ENCODE results near the gene HSPA4. TPM values are rescaled to one million over a fixed set of nuclear protein-coding genes. Genes with fewer than 3 reads are reported as not detected.

The HSPA4 gene
- total RNA-seq, 4 donors from 2014 or later: 34.3 to 64.2 (median 41.3) TPM

- TF ChIP-seq CTCF (IDR thresholded peaks at IDR 0.05; ENCODE audit: low read depth): no peak
These were observed 3.1 kb downstream of the HSPA4 start for GRCh38 chr5:133054697-133055471.

- TF ChIP-seq CTCF (IDR thresholded peaks at IDR 0.05; ENCODE audit: low read depth): no peak
These were observed 5.1 kb downstream of the HSPA4 start for GRCh38 chr5:133056891-133057290.

- no peak for TF ChIP-seq CTCF (IDR thresholded peaks at IDR 0.05; ENCODE audit: low read depth)
These were observed 7.8 kb downstream of the HSPA4 start for GRCh38 chr5:133059621-133060020.

- TF ChIP-seq CTCF (IDR thresholded peaks at IDR 0.05; ENCODE audit: low read depth): no peak
These were observed 10.5 kb downstream of the HSPA4 start for GRCh38 chr5:133062276-133062675.

GRCh38 chr5:133063965-133064364 lies 12.2 kb downstream of the HSPA4 start:
- no peak for TF ChIP-seq CTCF (IDR thresholded peaks at IDR 0.05; ENCODE audit: low read depth)

- no peak for TF ChIP-seq CTCF (IDR thresholded peaks at IDR 0.05; ENCODE audit: low read depth)
These were observed 13.7 kb downstream of the HSPA4 start for GRCh38 chr5:133065471-133065870.

- TF ChIP-seq CTCF (IDR thresholded peaks at IDR 0.05; ENCODE audit: low read depth): no peak
These were observed 14.2 kb downstream of the HSPA4 start for GRCh38 chr5:133066045-133066444.

Data from subcutaneous adipose tissue (tissue), 4 donors.